Endothelial cell of umbilical vein (primary cell): ENCODE results near the gene SYNPR. TPM values are rescaled to one million over a fixed set of nuclear protein-coding genes. Genes with fewer than 3 reads are reported as not detected.

Experiments used
- BruUV-seq: library from RNA; stranded (reverse); fragments of 400-500 nt; replicated peaks from 2 replicates; lab custom pipeline; 2021; lab: Mats Ljungman, UMichigan
- CTCF ChIA-PET: fragments of 300-600, 350-600 bp; sonication (Branson Sonifier 250); formaldehyde crosslinking; loops from one replicate; lab custom pipeline; 2021; ENCODE audit warnings: antibody characterized with exemption, inconsistent platforms; lab: Charles Lee
- POLR2A ChIA-PET: fragments of 300-600, 350-600 bp; sonication (Branson Sonifier 250); formaldehyde crosslinking; loops from one replicate; lab custom pipeline; 2021; ENCODE audit warnings: antibody characterized with exemption, inconsistent platforms; lab: Charles Lee
- DNase-seq: peaks from one replicate; pipeline ENCODE4 v3.0.0-alpha.2; 2011; ENCODE audit warnings: low read depth, low spot score
- FAIRE-seq: peaks from 2 replicates; lab custom pipeline; 2011; peaks lifted over from hg19 to GRCh38; lab: Jason Lieb, UNC
- H2AFZ ChIP-seq: 2 replicates; pipeline ENCODE4 v1.6.0; 2012; ENCODE audit warnings: low read depth, low read length, control low read depth, inconsistent platforms
- H3K27ac ChIP-seq: 2 replicates; pipeline ENCODE4 v1.5.1; 2011; ENCODE audit warnings: low read depth, mild to moderate bottlenecking, control low read depth, low read length, moderate library complexity; ENCODE audit not compliant: insufficient read depth
- H3K27me3 ChIP-seq, 2 experiments: 2 replicates each; pipeline versions ENCODE4 v1.6.0 to v1.6.1; 2011; ENCODE audit warnings: low read length in 2 of 2, mixed read lengths in 1 of 2; ENCODE audit not compliant: control insufficient read depth in 2 of 2, insufficient read depth in 2 of 2
- H3K36me3 ChIP-seq, 2 experiments: 2 replicates in 1 of 2; 3 replicates in 1 of 2; pipeline ENCODE4 v1.5.1; 2011; ENCODE audit warnings: low read length in 2 of 2, mild to moderate bottlenecking in 1 of 2, moderate library complexity in 1 of 2; ENCODE audit not compliant: control insufficient read depth in 2 of 2, insufficient read depth in 2 of 2; ENCODE audit errors: extremely low read depth in 1 of 2
- H3K4me1 ChIP-seq: 3 replicates; pipeline ENCODE4 v1.5.1; 2011; ENCODE audit warnings: mild to moderate bottlenecking, low read length; ENCODE audit not compliant: control insufficient read depth, insufficient read depth; ENCODE audit errors: extremely low read depth
- H3K4me2 ChIP-seq: 2 replicates; pipeline ENCODE4 v1.6.1; 2011; ENCODE audit warnings: low read length, control low read depth, mixed read lengths; ENCODE audit not compliant: insufficient read depth
- H3K4me3 ChIP-seq, 3 experiments: fragments of 200-600 bp in 1 of 3; sonication (generic), shearing (Covaris generic) in 1 of 3; replicated peaks in 1 of 3; 2 replicates each; pipeline ENCODE4 v1.5.1; 2011 to 2016; ENCODE audit warnings: control low read depth in 3 of 3, low read length in 3 of 3, mild to moderate bottlenecking in 2 of 3, inconsistent platforms in 1 of 3, low read depth in 1 of 3, moderate library complexity in 1 of 3; ENCODE audit not compliant: insufficient read depth in 1 of 3
- H3K79me2 ChIP-seq: 2 replicates; pipeline ENCODE4 v1.6.0; 2012; ENCODE audit warnings: low read length, inconsistent platforms; ENCODE audit not compliant: control insufficient read depth, insufficient read depth
- H3K9ac ChIP-seq: replicated peaks from 2 replicates; pipeline ENCODE3; 2011; ENCODE audit warnings: low read length, control low read depth; ENCODE audit not compliant: insufficient read depth; ENCODE audit errors: extremely low read depth
- H3K9me1 ChIP-seq: replicated peaks from 3 replicates; pipeline ENCODE4 v1.6.0; 2011; ENCODE audit warnings: mild to moderate bottlenecking, low read length; ENCODE audit not compliant: control insufficient read depth, insufficient read depth; ENCODE audit errors: extremely low read depth
- H3K9me3 ChIP-seq: replicated peaks from 2 replicates; pipeline ENCODE4 v1.5.1; 2012; ENCODE audit warnings: low read length, inconsistent platforms; ENCODE audit not compliant: control insufficient read depth, insufficient read depth
- H4K20me1 ChIP-seq: replicated peaks from 2 replicates; pipeline ENCODE3; 2011; ENCODE audit warnings: mild to moderate bottlenecking, low read length; ENCODE audit not compliant: control insufficient read depth, insufficient read depth; ENCODE audit errors: extremely low read depth
- CTCF ChIP-seq, 2 donors: IDR thresholded peaks; 1 replicate in 1 of 2; 2 replicates in 1 of 2; pipeline ENCODE4 v1.5.1; 2011; ENCODE audit warnings: low read length in 2 of 2, mild to moderate bottlenecking in 2 of 2, moderate library complexity in 2 of 2, control low read depth in 1 of 2, inconsistent platforms in 1 of 2, low read depth in 1 of 2; ENCODE audit not compliant: insufficient read depth in 1 of 2; ENCODE audit errors: extremely low read depth in 1 of 2
- EZH2 ChIP-seq: IDR thresholded peaks from 2 replicates; pipeline ENCODE4 v1.6.1; 2012; ENCODE audit warnings: borderline replicate concordance, low read depth, mild to moderate bottlenecking, moderate library complexity, low read length, inconsistent platforms; ENCODE audit not compliant: severe bottlenecking
- FOS ChIP-seq: IDR thresholded peaks from 2 replicates; pipeline ENCODE4 v1.6.1; 2011; ENCODE audit warnings: mild to moderate bottlenecking, low read length, moderate library complexity, borderline replicate concordance; ENCODE audit not compliant: insufficient read depth
- GATA2 ChIP-seq: IDR thresholded peaks from 2 replicates; pipeline ENCODE4 v1.7.0; 2011; ENCODE audit warnings: low read depth, mild to moderate bottlenecking, moderate library complexity, mixed read lengths, low read length; ENCODE audit not compliant: insufficient read length, insufficient read depth
- JUN ChIP-seq: IDR thresholded peaks from 2 replicates; pipeline ENCODE4 v1.6.1; 2011; ENCODE audit warnings: borderline replicate concordance, low read depth; ENCODE audit not compliant: insufficient read length, insufficient read depth
- MAX ChIP-seq: IDR thresholded peaks from 2 replicates; pipeline ENCODE4 v1.6.1; 2011; ENCODE audit not compliant: insufficient read depth, insufficient read length
- MYC ChIP-seq: IDR thresholded peaks from one replicate; pipeline ENCODE4 v1.6.1; 2011; ENCODE audit warnings: mild to moderate bottlenecking, low read depth, low read length
- POLR2A ChIP-seq: IDR thresholded peaks from 2 replicates; pipeline ENCODE4 v1.6.1; 2012; ENCODE audit warnings: low read depth, mild to moderate bottlenecking, control low read depth, low read length
- POLR2AphosphoS5 ChIP-seq: IDR thresholded peaks from 2 replicates; pipeline ENCODE4 v1.6.1; 2012; ENCODE audit warnings: low read depth, mild to moderate bottlenecking, control low read depth, low read length, moderate library complexity; ENCODE audit not compliant: insufficient read depth
- dilution Hi-C: fragments of 300-500 bp; cut with MboI; formaldehyde crosslinking; loops from one replicate; pipeline ENCODE4 v1.15.0; 2019; ENCODE audit warnings: low sequenced_read_pairs; ENCODE audit not compliant: extremely low pct_ligation_motif_present
- intact Hi-C: fragments of 100-400 bp; cut with micrococcal nuclease; formaldehyde crosslinking; loops from one replicate; pipeline ENCODE4 v1.10.0; 2022
- polyA plus RNA-seq, 4 experiments: library from polyadenylated mRNA; depleted of rRNA in 3 of 4; stranded (reverse) in 3 of 4; unstranded in 1 of 4; fragments of >200 nt; gene quantifications; 2 replicates each; pipeline versions ENCODE4 v1.2.1 to v1.2.3, GENCODE V29; 2011 to 2012; ENCODE audit warnings: missing spikeins in 1 of 4
- total RNA-seq: library from RNA; stranded (reverse); gene quantifications from 2 replicates; pipeline ENCODE4 v1.2.3, GENCODE V29; 2021

SYNPR gene
- total and polyA plus RNA-seq, 2 donors (not counting 3 experiments of a cell fraction or from before 2014, with no cell fraction given), result not detected

GRCh38 chr3:63353383-63353782, 75.3 kb downstream of the SYNPR start:
- Histone ChIP-seq H3K4me3 (no peak overlapping the region), H3K79me2 (no peaks in the 10 kb centered on the region), H3K9me1 (no peaks in the 10 kb centered on the region), H3K4me2 (no peak overlapping the region), H2AFZ (no peak overlapping the region), H3K9me3 (no peaks in the 10 kb centered on the region), H3K9ac (no peak overlapping the region), H3K4me1 (no peaks in the 10 kb centered on the region), H3K36me3 (no peaks in the 10 kb centered on the region), H3K27ac (no peak overlapping the region), H3K27me3 (peaks cover 0 to 3% of the 10 kb centered on the region in 2 experiments), H4K20me1 (no peaks in the 10 kb centered on the region)
- no peak for FAIRE-seq
- intact Hi-C loops, result loop anchor here (5.0 kb wide), 1 partner anchor 1129 kb away; no protein-coding TSS in a partner anchor
- TF ChIP-seq GATA2 (no peak), EZH2 (no peak), CTCF (IDR thresholded peaks at IDR 0.05; ENCODE audit: extremely low read depth in 1 of 2, insufficient read depth in 1 of 2, low read depth in 1 of 2, low read length in 2 of 2) (no peak), POLR2AphosphoS5 (no peak), MAX (no peak), JUN (no peak), POLR2A (no peak), FOS (no peak), MYC (no peak)
- BruUV-seq, result no TSS peak
- ChIA-PET CTCF (interaction anchor here (1.1 kb wide), 1 partner anchor 465 kb away, joined by 3 read pairs; the partner anchor contains the start of gene C3orf49), POLR2A (no interaction called here)
- dilution Hi-C loops, result no loop called here
- DNase-seq, result no peak
